Stimulated activated CD8-positive, alpha-beta memory T cell treated with anti-CD3 and anti-CD28 coated beads, Interleukin-4, amount 100 ng/mL, for 4 hours (primary cell): ENCODE data around the gene LAIR1.
"Not testable (repeated sequence)": the region's sequence is repeated elsewhere in the genome, so short reads cannot be mapped to it uniquely, and the experiment has no call there.

ENCODE experiments used
- DNase-seq, 2 donors: peaks; one replicate each; pipeline ENCODE4 v3.0.0-alpha.2; 2020; ENCODE audit warnings: low read depth in 2 of 2, low spot score in 1 of 2

Gene LAIR1

DNA sequence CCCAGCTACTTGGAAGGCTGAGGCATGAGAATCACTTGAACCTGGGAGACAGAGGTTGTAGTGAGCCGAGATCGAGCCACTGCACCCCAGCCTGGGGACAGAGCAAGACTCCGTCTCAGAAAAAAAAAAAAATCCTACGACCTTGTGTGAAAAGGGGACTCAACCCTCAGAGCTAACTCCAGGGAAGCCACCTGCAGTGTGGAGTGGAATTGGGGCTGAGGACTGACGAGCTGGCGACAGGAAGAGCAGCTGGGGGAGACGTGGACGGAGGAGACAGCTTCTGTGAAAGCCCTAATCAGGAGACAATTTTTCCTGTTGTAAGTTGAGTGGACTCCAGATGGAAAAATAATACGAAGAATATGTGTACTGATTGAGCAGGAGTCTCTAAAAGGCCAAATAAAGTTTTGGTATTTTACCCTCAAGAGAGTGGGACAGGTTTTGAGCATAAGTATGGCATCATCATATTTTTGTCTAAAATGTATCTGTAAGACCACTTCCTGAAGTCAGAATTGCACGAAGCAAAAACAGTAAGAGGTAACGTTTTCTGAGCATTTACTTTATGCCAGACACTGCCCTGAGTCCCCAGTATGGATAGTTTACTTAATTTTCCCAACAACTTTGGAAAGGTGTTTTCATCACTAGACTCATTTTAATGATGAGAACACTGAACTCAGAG, 12.0 kb upstream of the LAIR1 start:
- no peak for DNase-seq

GRCh38 chr19:54375181-54375938, 10.6 kb upstream of the LAIR1 start:
- not testable (repeated sequence) for DNase-seq

DNA sequence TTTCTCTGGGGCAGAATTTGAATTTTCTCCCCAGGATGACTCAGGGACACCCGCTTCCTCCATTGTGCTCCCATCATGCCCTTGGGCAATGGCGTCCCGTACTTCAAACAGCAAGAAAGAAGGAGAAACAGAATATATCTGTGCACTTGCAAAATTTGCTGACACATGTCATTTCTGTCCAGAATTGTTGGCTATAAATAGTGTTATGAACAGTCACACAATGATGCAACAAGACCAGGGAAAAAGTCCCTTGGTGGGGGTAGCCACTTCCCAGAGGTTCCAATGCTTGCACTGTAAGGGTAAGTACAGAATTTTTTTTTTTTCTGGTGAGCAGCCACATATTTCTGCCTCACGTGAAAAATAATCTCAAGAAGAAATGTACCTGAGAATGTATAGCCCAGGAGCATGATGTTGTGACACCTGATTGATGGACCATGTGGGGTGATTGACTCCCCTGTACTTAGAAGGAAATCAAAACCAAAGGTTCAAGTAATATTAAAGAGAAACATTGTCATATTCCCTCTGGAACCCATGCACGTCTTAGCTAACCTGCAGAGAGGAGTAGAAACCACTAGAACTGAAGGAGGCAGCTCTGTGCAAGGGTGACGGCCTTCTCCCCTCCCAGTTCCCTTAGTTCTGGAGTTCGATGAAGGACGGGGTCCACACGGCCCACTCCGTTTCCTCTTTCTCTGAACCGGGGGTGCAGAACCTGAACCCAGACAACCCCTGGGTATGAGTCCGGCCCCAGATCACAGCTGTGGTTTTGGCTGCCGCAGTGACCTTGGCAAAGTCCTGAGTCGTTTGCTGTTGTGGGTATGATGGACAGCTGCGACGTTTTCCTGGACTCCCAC, 9.3 kb upstream of the LAIR1 start:
- no peak for DNase-seq

DNA sequence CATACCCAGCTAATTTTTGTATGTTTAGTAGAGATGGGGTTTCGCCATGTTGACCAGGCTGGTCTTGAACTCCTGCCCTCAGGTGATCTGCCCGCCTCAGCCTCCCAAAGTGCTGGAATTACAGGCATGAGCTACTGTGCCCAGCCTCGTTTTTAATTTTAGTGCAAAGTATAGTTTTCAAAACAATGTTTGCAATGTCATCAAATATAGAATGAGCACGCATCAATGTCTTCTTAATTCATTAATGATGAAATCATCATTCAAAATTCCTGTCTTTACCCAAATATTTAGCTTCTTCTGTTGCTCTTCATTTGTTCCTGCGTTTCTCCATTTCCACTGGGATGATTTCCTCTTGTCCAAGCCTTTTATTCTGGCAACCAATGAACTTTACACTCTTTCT, 6.7 kb upstream of the LAIR1 start:
- DNase-seq: not testable (repeated sequence)

GRCh38 chr19:54370434-54370796, 5.7 kb upstream of the LAIR1 start:
- DNase-seq: peak in 1 of 2 donors; percentile 14

DNA sequence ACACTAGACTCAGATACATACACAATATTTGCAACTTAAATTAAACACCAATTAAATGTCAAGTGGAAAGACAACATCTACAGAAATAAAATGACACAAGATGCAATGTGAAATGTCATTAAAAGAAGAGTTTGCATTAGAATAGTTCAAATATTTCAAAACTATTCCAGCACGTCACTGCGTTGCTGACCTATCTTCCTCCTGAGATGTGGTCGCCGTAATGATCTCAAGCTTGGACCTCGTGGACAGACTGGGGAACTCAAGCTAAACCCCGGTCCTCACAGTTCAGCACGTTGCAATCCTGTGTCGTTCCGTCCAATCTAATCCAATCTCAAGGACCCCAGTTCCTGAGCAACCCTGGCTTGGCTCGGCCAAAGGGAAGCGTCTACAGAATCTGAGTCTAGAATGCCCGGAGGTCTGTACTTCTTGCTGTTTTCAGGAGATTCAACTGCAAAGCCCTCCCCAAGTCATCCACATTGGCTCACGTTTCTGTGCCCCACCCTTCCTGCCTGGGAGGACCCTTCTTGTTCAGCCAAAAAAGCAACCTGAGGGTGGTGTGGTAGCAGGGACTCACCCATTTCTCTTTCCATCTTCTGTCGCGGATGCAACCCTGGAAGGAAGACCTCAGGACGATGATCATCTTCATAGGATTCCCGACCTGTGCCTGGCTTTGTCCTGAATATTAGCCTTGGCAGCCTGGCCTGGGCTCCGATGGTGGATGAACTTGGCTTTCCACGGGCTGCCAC, 5.1 kb upstream of the LAIR1 start:
- DNase-seq: not testable (repeated sequence)

GRCh38 chr19:54369082-54369687, 4.5 kb upstream of the LAIR1 start:
- no peak for DNase-seq

DNA sequence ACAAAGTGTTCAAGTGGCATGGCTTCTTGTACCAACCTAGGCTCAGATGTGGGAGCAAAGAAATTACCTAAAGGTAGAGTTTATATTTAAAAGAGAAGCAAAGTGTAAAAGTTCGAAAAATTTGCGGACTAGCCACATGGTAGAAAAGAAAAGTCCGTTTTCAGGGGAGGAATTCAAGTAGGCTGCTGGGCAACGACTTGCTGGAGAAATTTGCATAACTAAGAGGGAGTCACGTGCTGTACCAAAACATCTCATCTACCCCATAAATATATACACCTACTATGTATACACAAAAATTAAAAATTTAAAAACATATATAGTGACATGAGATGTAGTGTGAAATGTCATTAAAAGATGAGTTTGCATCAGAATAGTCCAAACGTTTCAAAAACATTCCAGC, 2.1 kb upstream of the LAIR1 start:
- DNase-seq: no peak

DNA sequence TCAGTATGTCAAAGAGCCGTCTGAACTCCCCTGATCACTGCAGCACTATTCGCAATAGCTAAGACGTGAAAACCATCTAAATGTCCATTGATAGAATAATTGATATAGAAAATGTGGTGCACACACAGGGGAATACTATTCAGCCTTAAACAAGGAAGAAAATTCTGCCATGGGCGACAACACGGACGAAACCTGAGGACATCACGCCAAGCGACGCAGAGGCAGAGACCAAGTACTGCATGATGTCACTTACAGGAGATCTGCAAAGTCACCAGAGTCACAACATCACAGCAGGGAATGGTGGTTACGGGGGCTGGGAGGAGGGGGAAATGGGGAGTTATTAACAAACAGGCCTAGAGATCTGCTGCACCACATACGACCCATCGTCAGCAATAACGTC, 1.1 kb upstream of the LAIR1 start:
- DNase-seq: not testable (repeated sequence)

DNA sequence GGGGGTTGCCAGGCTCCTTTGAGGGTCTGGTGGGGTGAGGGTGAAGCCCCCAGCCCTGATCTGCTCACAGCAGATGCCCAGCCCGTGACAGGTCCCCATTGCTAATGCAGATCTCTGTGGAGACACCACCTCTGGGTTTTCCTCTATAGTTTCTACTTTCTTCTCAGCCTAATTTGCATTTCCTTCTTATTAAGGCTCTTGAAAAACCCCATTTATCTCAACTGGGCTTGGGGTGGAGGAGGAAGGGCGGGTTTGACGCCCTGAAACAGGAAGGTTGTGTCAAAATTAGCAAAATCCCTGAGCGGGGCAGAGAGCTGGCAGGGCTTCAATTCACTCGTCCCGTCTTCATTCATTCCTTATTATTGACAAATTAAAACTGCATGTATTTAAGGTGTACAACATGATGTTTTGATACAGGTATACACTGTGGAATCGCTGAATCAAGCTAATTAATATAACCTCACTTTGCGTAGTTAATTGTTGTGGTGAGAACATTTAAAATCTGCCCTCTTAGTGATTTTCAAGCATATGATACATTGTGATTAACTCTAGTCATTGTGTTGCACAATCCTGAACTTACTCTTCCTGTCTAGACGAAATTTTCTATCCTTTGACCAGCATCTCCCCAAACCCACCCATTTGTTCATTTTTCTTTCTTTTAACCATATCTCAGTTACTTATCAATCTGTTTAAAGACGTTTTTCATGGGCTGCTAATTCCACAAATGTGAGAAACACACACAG, 2.9 kb downstream of the LAIR1 start:
- not testable (repeated sequence) for DNase-seq

DNA sequence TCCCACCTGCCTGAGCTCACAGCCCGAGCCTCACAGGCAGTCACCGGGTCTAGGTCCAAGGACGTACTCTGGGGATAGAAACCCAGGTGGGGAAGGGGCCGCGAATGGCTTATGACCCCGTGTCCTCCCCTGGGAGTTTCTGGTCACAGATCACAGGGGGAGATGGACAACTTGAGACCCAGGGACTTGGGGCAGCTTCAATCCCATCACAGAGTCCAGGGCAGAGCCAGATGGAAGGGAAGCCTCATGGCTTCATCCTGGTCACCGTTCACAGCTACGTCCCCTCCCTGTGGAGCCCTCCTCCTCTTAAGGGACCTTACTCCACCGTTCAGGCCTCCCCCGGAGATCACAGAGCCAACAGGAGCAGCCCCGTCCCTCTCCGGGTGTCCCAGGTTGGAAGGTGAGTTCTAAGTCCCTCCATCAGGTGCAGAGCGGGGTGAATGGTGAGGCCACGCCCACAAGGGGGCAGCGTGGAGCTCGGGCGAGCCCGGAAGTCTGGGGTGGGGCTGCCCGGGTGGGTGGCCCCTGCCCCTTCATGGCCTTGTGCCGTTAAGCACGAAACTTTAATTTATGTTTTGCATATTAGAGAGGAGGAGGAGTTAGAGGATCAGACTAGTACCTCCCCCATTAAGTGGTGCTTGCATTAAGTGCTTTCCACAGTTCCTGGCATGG, 5.4 kb downstream of the LAIR1 start:
- peak; percentile 36 to 39 for DNase-seq

GRCh38 chr19:54357381-54357780, 7.3 kb downstream of the LAIR1 start:
- no peak for DNase-seq

GRCh38 chr19:54356444-54357056, 8.2 kb downstream of the LAIR1 start:
- DNase-seq: no peak

GRCh38 chr19:54355675-54356074, 9.1 kb downstream of the LAIR1 start:
- DNase-seq: no peak

DNA sequence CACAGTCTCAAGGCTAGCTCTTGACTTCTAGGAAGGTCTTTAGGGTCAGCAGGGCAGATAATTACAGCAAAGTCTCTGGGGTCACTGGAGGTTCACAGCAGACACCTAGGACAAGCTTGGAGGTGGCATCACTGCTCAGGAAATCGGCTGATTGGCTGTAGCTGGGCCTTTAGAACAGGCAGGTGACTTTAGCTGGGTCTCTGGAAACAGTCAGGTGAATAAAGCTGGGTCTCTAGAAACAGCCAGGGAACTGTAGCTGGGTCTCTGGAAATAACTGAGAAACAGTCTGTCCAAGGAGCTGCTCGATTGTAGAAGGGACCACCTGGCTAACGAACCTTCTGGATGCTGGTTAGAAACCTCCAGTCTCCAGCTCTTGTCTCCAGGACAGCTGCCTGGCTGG, 10.0 kb downstream of the LAIR1 start:
- DNase-seq: no peak

GRCh38 chr19:54352546-54352945, 12.2 kb downstream of the LAIR1 start:
- DNase-seq: no peak

DNA sequence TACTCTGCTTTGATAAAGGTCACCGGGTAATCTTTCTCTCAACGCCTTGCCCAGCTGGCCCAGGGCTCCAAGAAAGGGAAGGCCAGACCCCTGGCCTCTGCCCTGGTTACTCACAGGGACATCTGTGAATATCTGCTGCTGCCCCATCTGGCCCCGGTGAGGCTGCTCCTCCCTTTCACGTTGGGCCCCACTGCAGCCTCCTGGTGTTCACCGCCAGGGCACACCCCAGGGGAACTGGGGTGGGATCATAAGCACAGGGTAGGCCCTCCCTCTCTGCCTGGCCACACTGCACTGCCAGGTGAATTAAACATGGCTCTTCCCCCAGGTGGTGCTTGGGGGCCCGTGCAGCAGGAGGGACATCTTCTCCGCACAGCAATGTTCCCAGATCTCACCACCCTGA, 12.7 kb downstream of the LAIR1 start:
- no peak for DNase-seq

DNA sequence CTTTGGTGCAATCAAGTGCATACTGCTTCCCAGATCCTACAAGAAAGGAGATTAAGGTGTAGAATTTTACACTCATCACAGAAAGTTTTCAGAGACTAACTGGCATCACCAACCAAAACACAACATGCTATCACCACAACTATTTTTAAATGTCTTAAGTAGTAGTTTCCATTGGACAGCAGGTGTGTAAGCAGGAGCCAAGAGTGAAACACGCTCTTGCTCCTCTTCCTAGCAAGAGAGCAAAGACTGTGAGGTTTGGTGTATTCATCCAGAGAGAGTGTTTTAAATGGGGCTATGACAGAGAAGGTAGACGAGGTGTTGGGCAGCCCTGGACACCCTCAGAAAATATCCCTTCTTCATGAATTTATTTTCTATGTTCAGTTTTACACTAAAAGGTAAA, 13.3 kb downstream of the LAIR1 start:
- no peak for DNase-seq

DNA sequence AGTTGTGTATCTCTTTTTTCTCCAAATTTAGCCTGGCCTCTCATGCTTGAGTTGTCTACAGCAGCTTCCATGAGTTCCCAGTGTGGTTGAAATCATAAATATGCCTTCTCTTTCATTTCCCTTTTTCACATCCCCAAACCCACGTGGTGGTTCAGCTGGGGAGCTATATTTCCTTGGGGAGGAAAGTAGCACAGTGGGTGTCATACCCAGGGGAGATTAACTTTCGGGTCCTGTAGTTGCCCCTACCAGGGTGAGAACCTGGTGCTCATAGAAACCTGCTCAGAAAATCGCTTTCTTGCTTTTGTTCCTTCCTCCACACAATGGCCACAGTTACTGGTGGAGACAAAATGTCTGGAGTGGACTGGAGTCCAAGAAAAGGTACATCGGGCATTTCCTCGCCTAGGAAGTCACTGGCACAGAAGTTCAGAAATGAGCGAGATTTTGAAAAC, 18.8 kb downstream of the LAIR1 start:
- no peak for DNase-seq
